WTC11 (cell line): ENCODE measurements around the gene F2RL2. TPM values are rescaled to one million over a fixed set of nuclear protein-coding genes. Genes with fewer than 3 reads are reported as not detected.

Source experiments
- ATAC-seq: fragments of 200-7000 bp; cut with Tn5 transposase; 2 replicates; pipeline ENCODE4 v1.10.0; 2021; ENCODE audit warnings: mild to moderate bottlenecking, moderate library complexity
- CTCF ChIA-PET: fragments of 300-600 bp; sonication (Branson Sonifier 250); formaldehyde crosslinking; loops from one replicate; lab custom pipeline; 2021; ENCODE audit warnings: antibody characterized with exemption; lab: Charles Lee
- POLR2A ChIA-PET: fragments of 350-600 bp; sonication (Branson Sonifier 250); formaldehyde crosslinking; loops from one replicate; lab custom pipeline; 2021; ENCODE audit warnings: antibody characterized with exemption; lab: Charles Lee
- DNase-seq: peaks from one replicate; pipeline ENCODE4 v3.0.0; 2021; ENCODE audit warnings: low spot score
- H3K27ac Mint-ChIP-seq: 2 replicates; pipeline ENCODE4 v1.8.0; 2021; ENCODE audit warnings: mixed read lengths
- H3K27me3 Mint-ChIP-seq: 2 replicates; pipeline ENCODE4 v1.8.0; 2021; ENCODE audit warnings: low read depth, mild to moderate bottlenecking, moderate library complexity, mixed read lengths
- H3K36me3 Mint-ChIP-seq: 2 replicates; pipeline ENCODE4 v1.8.0; 2021; ENCODE audit warnings: mixed read lengths
- H3K4me1 Mint-ChIP-seq: 2 replicates; pipeline ENCODE4 v1.8.0; 2022; ENCODE audit warnings: mixed read lengths
- H3K4me3 Mint-ChIP-seq: 2 replicates; pipeline ENCODE4 v1.8.0; 2021; ENCODE audit warnings: mild to moderate bottlenecking, moderate library complexity, mixed read lengths
- H3K9me3 Mint-ChIP-seq: 2 replicates; pipeline ENCODE4 v1.8.0; 2021; ENCODE audit warnings: mixed read lengths
- AR ChIP-seq: fragments of 250-450 bp; sonication (Bioruptor Pico); IDR thresholded peaks from 2 replicates; pipeline ENCODE4 v1.9.0; 2021; ENCODE audit warnings: mild to moderate bottlenecking
- ARID4B ChIP-seq: sonication (generic); formaldehyde crosslinking; IDR thresholded peaks from 2 replicates; pipeline ENCODE4 v1.8.0; 2023; ENCODE audit warnings: missing genetic modification reagents, mild to moderate bottlenecking, borderline replicate concordance
- E2F1 ChIP-seq: sonication (generic); formaldehyde crosslinking; IDR thresholded peaks from 2 replicates; pipeline ENCODE4 v1.8.0; 2022; ENCODE audit warnings: mild to moderate bottlenecking, missing genetic modification reagents
- E2F5 ChIP-seq: sonication (generic); formaldehyde crosslinking; IDR thresholded peaks from 2 replicates; pipeline ENCODE4 v1.8.1; 2022; ENCODE audit warnings: mild to moderate bottlenecking, moderate library complexity, missing genetic modification reagents
- EMX1 ChIP-seq: fragments of 250-450 bp; sonication (Bioruptor Pico); IDR thresholded peaks from 2 replicates; pipeline ENCODE4 v1.8.0; 2021; ENCODE audit warnings: mild to moderate bottlenecking
- GTF2I ChIP-seq: fragments of 250-450 bp; sonication (Bioruptor Pico); conservative IDR thresholded peaks from 2 replicates; pipeline ENCODE4 v1.4.0; 2021; ENCODE audit warnings: mild to moderate bottlenecking
- JAZF1 ChIP-seq: fragments of 250-450 bp; sonication (Bioruptor Pico); IDR thresholded peaks from 2 replicates; pipeline ENCODE4 v1.9.0; 2021; ENCODE audit warnings: moderate library complexity, mild to moderate bottlenecking, inconsistent platforms
- MLX ChIP-seq: sonication (generic); formaldehyde crosslinking; IDR thresholded peaks from 2 replicates; pipeline ENCODE4 v1.8.1; 2023; ENCODE audit warnings: mild to moderate bottlenecking, missing genetic modification reagents, moderate library complexity
- MYBL2 ChIP-seq: sonication (generic); formaldehyde crosslinking; IDR thresholded peaks from 2 replicates; pipeline ENCODE4 v1.8.1; 2023; ENCODE audit warnings: mild to moderate bottlenecking, moderate library complexity, missing genetic modification reagents
- NFATC4 ChIP-seq: fragments of 250-450 bp; sonication (Bioruptor Pico); IDR thresholded peaks from 2 replicates; pipeline ENCODE4 v1.9.0; 2021; ENCODE audit warnings: mild to moderate bottlenecking
- PRRX2 ChIP-seq: fragments of 250-450 bp; sonication (Bioruptor Pico); IDR thresholded peaks from 2 replicates; pipeline ENCODE4 v1.8.0; 2021; ENCODE audit warnings: mild to moderate bottlenecking
- TEAD1 ChIP-seq: sonication (generic); formaldehyde crosslinking; IDR thresholded peaks from 2 replicates; pipeline ENCODE4 v1.8.0; 2022; ENCODE audit warnings: mild to moderate bottlenecking, missing genetic modification reagents
- TEAD4 ChIP-seq: sonication (generic); formaldehyde crosslinking; IDR thresholded peaks from 2 replicates; pipeline ENCODE4 v1.8.0; 2022; ENCODE audit warnings: mild to moderate bottlenecking, missing genetic modification reagents
- USF2 ChIP-seq: sonication (generic); formaldehyde crosslinking; IDR thresholded peaks from 2 replicates; pipeline ENCODE4 v1.8.1; 2023; ENCODE audit warnings: mild to moderate bottlenecking, missing genetic modification reagents, moderate library complexity
- ZBTB21 ChIP-seq: sonication (generic); formaldehyde crosslinking; IDR thresholded peaks from 2 replicates; pipeline ENCODE4 v1.8.1; 2023; ENCODE audit warnings: mild to moderate bottlenecking, missing genetic modification reagents, borderline replicate concordance
- ZBTB43 ChIP-seq: sonication (generic); formaldehyde crosslinking; IDR thresholded peaks from 2 replicates; pipeline ENCODE4 v1.8.1; 2023; ENCODE audit warnings: mild to moderate bottlenecking, missing genetic modification reagents
- ZNF281 ChIP-seq: sonication (generic); formaldehyde crosslinking; IDR thresholded peaks from 2 replicates; pipeline ENCODE4 v1.8.0; 2023; ENCODE audit warnings: mild to moderate bottlenecking, missing genetic modification reagents
- ZNF317 ChIP-seq: sonication (generic); formaldehyde crosslinking; IDR thresholded peaks from 2 replicates; pipeline ENCODE4 v1.8.1; 2023; ENCODE audit warnings: low read depth, mild to moderate bottlenecking, moderate library complexity, missing genetic modification reagents, borderline replicate concordance
- ZNF416 ChIP-seq: fragments of 250-450 bp; sonication (Bioruptor Pico); IDR thresholded peaks from 2 replicates; pipeline ENCODE4 v1.9.0; 2021; ENCODE audit warnings: mild to moderate bottlenecking, inconsistent platforms
- ZNF423 ChIP-seq: fragments of 250-450 bp; sonication (Bioruptor Pico); IDR thresholded peaks from 2 replicates; pipeline ENCODE4 v2.1.2; 2022; ENCODE audit warnings: mild to moderate bottlenecking, moderate library complexity
- ZNF671 ChIP-seq: fragments of 250-450 bp; sonication (Bioruptor Pico); IDR thresholded peaks from 2 replicates; pipeline ENCODE4 v1.8.0; 2021; ENCODE audit warnings: mild to moderate bottlenecking
- total RNA-seq: library from RNA; stranded (reverse); gene quantifications from 3 replicates; pipeline ENCODE4 v1.2.3, GENCODE V29; 2021

Gene F2RL2
- total RNA-seq, 1 experiment from 2014 or later, result not detected

GRCh38 chr5:76617675-76618074 is 5.5 kb downstream of the F2RL2 start:
- no peaks in the 10 kb centered on the region for H3K27me3 Mint-ChIP-seq
- H3K36me3 Mint-ChIP-seq, result no peaks in the 10 kb centered on the region
- no peak for DNase-seq
- no peak overlapping the region for H3K27ac Mint-ChIP-seq
- H3K4me1 Mint-ChIP-seq, result peaks cover 16% of the 10 kb centered on the region
- TF ChIP-seq MLX (no peak), ARID4B (CRISPR knock-in tag) (no peak), AR (CRISPR knock-in tag) (no peak), ZNF281 (CRISPR knock-in tag) (no peak), JAZF1 (CRISPR knock-in tag) (no peak), E2F1 (CRISPR knock-in tag) (no peak), EMX1 (CRISPR knock-in tag) (no peak), GTF2I (no peak), ZBTB21 (no peak)
- TF ChIP-seq, all 79 proteins: peak for 0
- ChIA-PET CTCF (no interaction called here), POLR2A (no interaction called here)
- ATAC-seq, result no peak
- Mint-ChIP-seq H3K9me3 (no peaks in the 10 kb centered on the region), H3K4me3 (no peak overlapping the region)

- Mint-ChIP-seq H3K36me3 (no peaks in the 10 kb centered on the region), H3K4me1 (peaks cover 13% of the 10 kb centered on the region), H3K27ac (no peak overlapping the region)
- CTCF ChIA-PET, result interaction anchor here (0.6 kb wide), 1 partner anchor 382 kb away, joined by 4 read pairs; no protein-coding TSS in a partner anchor
- no peak for DNase-seq
- no peak for TF ChIP-seq ZNF671
- no peak for TF ChIP-seq ZBTB43 (CRISPR knock-in tag)
- no peak for TF ChIP-seq TEAD4 (CRISPR knock-in tag)
- TF ChIP-seq EMX1 (CRISPR knock-in tag), result no peak
- TF ChIP-seq MYBL2 (CRISPR knock-in tag), result no peak
- TF ChIP-seq TEAD1, result no peak
- TF ChIP-seq ZNF416, result no peak
- TF ChIP-seq PRRX2 (CRISPR knock-in tag), result no peak
- TF ChIP-seq ZNF423 (CRISPR knock-in tag), result no peak
- TF ChIP-seq NFATC4, result no peak
- TF ChIP-seq USF2 (CRISPR knock-in tag), result no peak
- no peak for TF ChIP-seq E2F5
- no peak for TF ChIP-seq JAZF1 (CRISPR knock-in tag)
- no peak for TF ChIP-seq ZNF317 (CRISPR knock-in tag)
- TF ChIP-seq, all 79 proteins: peak for 0
- POLR2A ChIA-PET, result no interaction called here
- Mint-ChIP-seq H3K9me3 (no peaks in the 10 kb centered on the region), H3K4me3 (no peak overlapping the region), H3K27me3 (no peaks in the 10 kb centered on the region)
- no peak for ATAC-seq
Observed at GRCh38 chr5:76617229-76617628, 6.0 kb downstream of the F2RL2 start.
